Naive thymus-derived CD4-positive, alpha-beta T cell (primary cell): ENCODE data around the gene TMEM229B. TPM values are rescaled to one million over a fixed set of nuclear protein-coding genes. Genes with fewer than 3 reads are reported as not detected.
A peak's percentile ranks its signal among the peaks of the same experiment; 100 is the strongest.

Source experiments
- ATAC-seq: fragments of 150-1000 bp; cut with Tn5 transposase; 2 replicates; pipeline ENCODE4 v1.10.0; 2021; ENCODE audit warnings: mild to moderate bottlenecking, moderate library complexity
- CTCF ChIA-PET: fragments of 350-600 bp; sonication (Branson Sonifier 250); formaldehyde crosslinking; loops from one replicate; lab custom pipeline; 2021; ENCODE audit warnings: antibody characterized with exemption; lab: Charles Lee
- POLR2A ChIA-PET: fragments of 350-600 bp; sonication (Branson Sonifier 250); formaldehyde crosslinking; loops from one replicate; lab custom pipeline; 2021; ENCODE audit warnings: antibody characterized with exemption, inconsistent platforms; lab: Charles Lee
- DNase-seq, 9 donors: peaks; one replicate each; pipeline versions ENCODE4 v3.0.0 to v3.0.0-alpha.2; 2020 to 2022; ENCODE audit warnings: mixed read lengths in 1 of 9
- H3K27ac ChIP-seq: one replicate; pipeline ENCODE4 v1.7.0; 2013; ENCODE audit warnings: mild to moderate bottlenecking, low read depth, low read length, moderate library complexity
- H3K27me3 ChIP-seq, 2 donors: one replicate each; pipeline ENCODE4 v1.7.0; 2013; ENCODE audit warnings: low read length in 2 of 2, mild to moderate bottlenecking in 2 of 2, moderate library complexity in 2 of 2; ENCODE audit not compliant: control insufficient read depth in 2 of 2, insufficient read depth in 2 of 2
- H3K36me3 ChIP-seq, 3 experiments: 1 replicate in 2 of 3; 2 replicates in 1 of 3; pipeline ENCODE4 v1.7.0; 2013; ENCODE audit warnings: low read length in 3 of 3, mild to moderate bottlenecking in 3 of 3, moderate library complexity in 1 of 3; ENCODE audit not compliant: insufficient read depth in 3 of 3, control insufficient read depth in 2 of 3
- H3K4me1 ChIP-seq, 2 donors: one replicate each; pipeline ENCODE4 v1.7.0; 2013; ENCODE audit warnings: low read length in 2 of 2, mild to moderate bottlenecking in 2 of 2, moderate library complexity in 1 of 2; ENCODE audit not compliant: control insufficient read depth in 2 of 2, insufficient read depth in 2 of 2
- H3K4me3 ChIP-seq: 2 replicates; pipeline ENCODE4 v1.7.0; 2013; ENCODE audit warnings: mild to moderate bottlenecking, low read length
- H3K9me3 ChIP-seq, 3 experiments: 1 replicate in 2 of 3; 2 replicates in 1 of 3; pipeline ENCODE4 v1.7.0; 2013; ENCODE audit warnings: low read length in 3 of 3; ENCODE audit not compliant: control insufficient read depth in 2 of 3
- H3K27ac Mint-ChIP-seq, 9 donors: one replicate each; pipeline ENCODE4 v1.8.0; 2020 to 2022; ENCODE audit warnings: mixed read lengths in 9 of 9, mild to moderate bottlenecking in 8 of 9, moderate library complexity in 5 of 9, inconsistent platforms in 2 of 9
- H3K27me3 Mint-ChIP-seq, 5 donors: one replicate each; pipeline ENCODE4 v1.8.0; 2021 to 2022; ENCODE audit warnings: mixed read lengths in 5 of 5, mild to moderate bottlenecking in 1 of 5
- H3K36me3 Mint-ChIP-seq, 5 donors: one replicate each; pipeline ENCODE4 v1.8.0; 2020 to 2022; ENCODE audit warnings: mixed read lengths in 5 of 5, mild to moderate bottlenecking in 3 of 5, inconsistent platforms in 1 of 5
- H3K4me1 Mint-ChIP-seq, 7 donors: one replicate each; pipeline ENCODE4 v1.8.0; 2020 to 2022; ENCODE audit warnings: mixed read lengths in 7 of 7, mild to moderate bottlenecking in 3 of 7, inconsistent platforms in 1 of 7
- H3K4me3 Mint-ChIP-seq, 10 donors: one replicate each; pipeline ENCODE4 v1.8.0; 2020 to 2022; ENCODE audit warnings: mild to moderate bottlenecking in 10 of 10, mixed read lengths in 10 of 10, moderate library complexity in 6 of 10, inconsistent platforms in 2 of 10
- H3K9me3 Mint-ChIP-seq, 11 donors: one replicate each; pipeline ENCODE4 v1.8.0; 2020 to 2022; ENCODE audit warnings: mixed read lengths in 11 of 11, mild to moderate bottlenecking in 4 of 11, inconsistent platforms in 1 of 11, moderate library complexity in 1 of 11
- intact Hi-C, 2 donors: fragments of 100-400 bp; cut with micrococcal nuclease; formaldehyde crosslinking; loops; one replicate each; pipeline ENCODE4 v1.15.1; 2023
- polyA plus RNA-seq, 2 donors: library from polyadenylated mRNA; unstranded; fragments of 300-500 nt; fragmentation: Illumina TruSeq; gene quantifications; one replicate each; pipeline ENCODE4 v1.2.3, GENCODE V29; 2021
- total RNA-seq, 6 experiments: library from RNA in 5 of 6; stranded (reverse) in 5 of 6; gene quantifications; 1 replicate in 5 of 6; 2 replicates in 1 of 6; pipeline ENCODE4 v1.2.3 and lab custom pipeline; 2021 to 2026

Gene TMEM229B
- total and polyA plus RNA-seq, 7 experiments from 2014 or later, result 19.1 to 32.2 (median 30.6) TPM

DNA sequence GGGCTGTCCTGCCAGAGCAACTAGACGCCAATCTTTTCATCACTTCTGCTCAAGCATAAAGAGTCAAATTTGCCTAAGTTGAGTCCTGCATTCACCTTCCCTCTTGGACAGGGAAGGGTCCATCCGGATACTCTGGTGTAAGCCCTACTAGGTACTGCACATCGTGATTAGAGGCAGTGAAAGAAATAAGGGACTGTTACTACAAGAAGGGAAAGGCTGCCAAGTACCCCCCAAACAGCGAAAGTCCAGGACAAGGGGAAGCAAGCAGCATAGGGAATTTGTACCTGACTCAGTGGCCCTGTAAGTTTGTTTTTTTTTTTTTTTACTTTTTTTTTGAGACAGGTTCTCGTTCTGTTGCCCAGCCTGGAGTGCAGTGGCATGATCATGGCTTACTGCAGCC, 30.9 kb upstream of the TMEM229B start:
- Mint-ChIP-seq H3K27ac (no peak overlapping the region), H3K4me1 (peaks cover 4 to 16% (median 12%) of the 10 kb centered on the region in 7 donors), H3K4me3 (no peak overlapping the region), H3K9me3 (no peaks in the 10 kb centered on the region), H3K36me3 (no peaks in the 10 kb centered on the region), H3K27me3 (peaks cover 8 to 79% (median 21%) of the 10 kb centered on the region in 5 donors)
- Histone ChIP-seq H3K4me1 (peaks cover 8 to 13% of the 10 kb centered on the region in 2 donors), H3K36me3 (peaks cover 0 to 5% (median 0%) of the 10 kb centered on the region in 3 experiments), H3K9me3 (no peaks in the 10 kb centered on the region), H3K27ac (no peak overlapping the region), H3K27me3 (no peaks in the 10 kb centered on the region), H3K4me3 (no peak overlapping the region)
- ChIA-PET POLR2A (no interaction called here), CTCF (no interaction called here)
- intact Hi-C loops, result loop anchor here in 1 of 2 donors (10.0 kb wide), 1 partner anchor 55 kb away; no protein-coding TSS in a partner anchor
- ATAC-seq (no peak), DNase-seq (no peak)

GRCh38 chr14:67517083-67517482, 28.6 kb upstream of the TMEM229B start:
- H3K9me3 Mint-ChIP-seq, result no peaks in the 10 kb centered on the region
- peak overlapping the region in 5 of 10 donors; percentile 60 to 94 (median 72) for H3K4me3 Mint-ChIP-seq
- Histone ChIP-seq H3K9me3 (no peaks in the 10 kb centered on the region), H3K4me1 (peaks cover 14 to 21% of the 10 kb centered on the region in 2 donors), H3K4me3 (no peak overlapping the region), H3K36me3 (peaks cover 0 to 5% (median 0%) of the 10 kb centered on the region in 3 experiments), H3K27ac (no peak overlapping the region), H3K27me3 (no peaks in the 10 kb centered on the region)
- H3K27ac Mint-ChIP-seq, result peak overlapping the region in 3 of 9 donors; percentile 15 to 82 (median 32)
- DNase-seq, result no peak
- ChIA-PET POLR2A (interaction anchor here (1.4 kb wide), 1 partner anchor 11 kb away, joined by 3 read pairs; no protein-coding TSS in a partner anchor), CTCF (interaction anchor here (0.8 kb wide), 1 partner anchor 53 kb away, joined by 3 read pairs; no protein-coding TSS in a partner anchor)
- peaks cover 0 to 78% (median 11%) of the 10 kb centered on the region in 5 donors for H3K27me3 Mint-ChIP-seq
- no peaks in the 10 kb centered on the region for H3K36me3 Mint-ChIP-seq
- ATAC-seq, result no peak
- intact Hi-C loops, result loop anchor here in 1 of 2 donors (10.0 kb wide), 1 partner anchor 52 kb away; no protein-coding TSS in a partner anchor
- peaks cover 15 to 35% (median 22%) of the 10 kb centered on the region in 7 donors for H3K4me1 Mint-ChIP-seq

DNA sequence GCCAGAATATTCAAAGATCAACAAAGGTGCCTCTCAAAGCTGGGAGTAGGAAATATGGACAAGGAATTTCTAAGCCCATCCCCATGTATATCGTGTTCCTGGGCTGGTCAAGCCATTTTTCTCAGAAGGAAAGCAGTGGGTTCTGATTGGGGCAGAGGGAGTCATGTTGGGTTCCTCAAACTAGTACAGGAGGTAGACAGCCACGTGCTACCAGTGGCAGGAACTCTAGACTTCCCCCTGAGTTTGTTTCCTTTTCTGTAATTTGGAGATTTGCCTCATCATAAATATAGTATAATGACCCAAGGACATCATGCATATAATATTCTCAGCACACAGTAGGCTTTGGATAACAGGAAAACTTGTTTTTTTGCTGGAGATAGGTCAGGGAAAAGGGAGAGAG, 28.2 kb upstream of the TMEM229B start:
- ATAC-seq (no peak), DNase-seq (no peak)
- Mint-ChIP-seq H3K4me1 (peaks cover 15 to 35% (median 22%) of the 10 kb centered on the region in 7 donors), H3K9me3 (no peaks in the 10 kb centered on the region), H3K27me3 (peaks cover 0 to 81% (median 10%) of the 10 kb centered on the region in 5 donors), H3K36me3 (no peaks in the 10 kb centered on the region), H3K4me3 (peak overlapping the region; percentile 26 to 94 (median 70)), H3K27ac (peak overlapping the region in 5 of 9 donors; percentile 15 to 82 (median 43))
- Histone ChIP-seq H3K9me3 (no peaks in the 10 kb centered on the region), H3K4me1 (peaks cover 14 to 21% of the 10 kb centered on the region in 2 donors), H3K36me3 (peaks cover 0 to 5% (median 0%) of the 10 kb centered on the region in 3 experiments), H3K27me3 (no peaks in the 10 kb centered on the region), H3K4me3 (no peak overlapping the region), H3K27ac (no peak overlapping the region)
- intact Hi-C loops, result loop anchor here in 1 of 2 donors (10.0 kb wide), 1 partner anchor 52 kb away; no protein-coding TSS in a partner anchor
- POLR2A ChIA-PET, result interaction anchor here (0.6 to 4.1 kb wide), 4 partner anchors 12 to 1592 kb away, joined by 3 to 23 read pairs (median 4); partner anchors contain the start of gene TMEM229B
- CTCF ChIA-PET, result no interaction called here

- Mint-ChIP-seq H3K4me1 (peaks cover 15 to 35% (median 22%) of the 10 kb centered on the region in 7 donors), H3K9me3 (no peaks in the 10 kb centered on the region), H3K4me3 (peak overlapping the region; percentile 62 to 94 (median 74)), H3K27me3 (peaks cover 0 to 81% (median 4%) of the 10 kb centered on the region in 5 donors), H3K27ac (peak overlapping the region in 5 of 9 donors; percentile 9 to 60 (median 53)), H3K36me3 (no peaks in the 10 kb centered on the region)
- no peaks in the 10 kb centered on the region for H3K27me3 ChIP-seq
- peaks cover 14 to 21% of the 10 kb centered on the region in 2 donors for H3K4me1 ChIP-seq
- H3K27ac ChIP-seq, result peak overlapping the region; percentile 73
- ATAC-seq, result peak; percentile 67
- intact Hi-C loops, result loop anchor here (1.0 to 10.0 kb wide), 4 partner anchors 27 to 179 kb away; partner anchors contain the start of genes RDH11 (in 1 of the 2) and TMEM229B (in 1 of the 2)
- H3K4me3 ChIP-seq, result peak overlapping the region; percentile 64
- CTCF ChIA-PET, result no interaction called here
- peaks cover 0 to 5% (median 0%) of the 10 kb centered on the region in 3 experiments for H3K36me3 ChIP-seq
- POLR2A ChIA-PET, result interaction anchor here (0.6 to 4.1 kb wide), 4 partner anchors 14 to 82 kb away, joined by 3 to 23 read pairs (median 3); partner anchors contain the start of gene TMEM229B
- no peaks in the 10 kb centered on the region for H3K9me3 ChIP-seq
- peak in 6 of 9 donors; percentile 24 to 58 (median 42) for DNase-seq
Measured at GRCh38 chr14:67515386-67516079, 27.0 kb upstream of the TMEM229B start.

- peak overlapping the region; percentile 56 to 93 (median 89) for H3K27ac Mint-ChIP-seq
- POLR2A ChIA-PET, result interaction anchor here (0.6 to 4.1 kb wide), 5 partner anchors 15 to 301 kb away, joined by 3 to 23 read pairs (median 3); partner anchors contain the start of genes TMEM229B and ZFYVE26
- Histone ChIP-seq H3K9me3 (no peaks in the 10 kb centered on the region), H3K4me3 (peak overlapping the region; percentile 68), H3K27ac (peak overlapping the region; percentile 73), H3K27me3 (no peaks in the 10 kb centered on the region), H3K4me1 (peaks cover 14 to 21% of the 10 kb centered on the region in 2 donors), H3K36me3 (peaks cover 0 to 5% (median 0%) of the 10 kb centered on the region in 3 experiments)
- DNase-seq (peak; percentile 33 to 56 (median 47)), ATAC-seq (peak; percentile 76)
- CTCF ChIA-PET, result interaction anchor here (1.1 to 1.8 kb wide), 3 partner anchors 11 to 57 kb away, joined by 3 to 4 read pairs (median 4); no protein-coding TSS in a partner anchor
- no peaks in the 10 kb centered on the region for H3K9me3 Mint-ChIP-seq
- H3K4me3 Mint-ChIP-seq, result peak overlapping the region; percentile 84 to 95 (median 92)
- peaks cover 0 to 82% (median 0%) of the 10 kb centered on the region in 5 donors for H3K27me3 Mint-ChIP-seq
- intact Hi-C loops, result loop anchor here (1.0 to 10.0 kb wide), 5 partner anchors 18 to 180 kb away; partner anchors contain the start of genes TMEM229B (in 2 of the 2), PLEKHH1 (in 1 of the 2) and RDH11 (in 1 of the 2)
- peaks cover 15 to 35% (median 22%) of the 10 kb centered on the region in 7 donors for H3K4me1 Mint-ChIP-seq
- no peaks in the 10 kb centered on the region for H3K36me3 Mint-ChIP-seq
Measured at GRCh38 chr14:67514650-67515385, 26.3 kb upstream of the TMEM229B start.
